HG03159 (cell line): ENCODE measurements around the gene SDR42E2.

ENCODE experiments used
- ATAC-seq: cut with Tn5 transposase; IDR thresholded peaks from one replicate; pipeline ENCODE4 v1.9.1; 2021; ENCODE audit warnings: mild to moderate bottlenecking, moderate library complexity; ENCODE audit not compliant: unreplicated experiment

SDR42E2 gene

DNA sequence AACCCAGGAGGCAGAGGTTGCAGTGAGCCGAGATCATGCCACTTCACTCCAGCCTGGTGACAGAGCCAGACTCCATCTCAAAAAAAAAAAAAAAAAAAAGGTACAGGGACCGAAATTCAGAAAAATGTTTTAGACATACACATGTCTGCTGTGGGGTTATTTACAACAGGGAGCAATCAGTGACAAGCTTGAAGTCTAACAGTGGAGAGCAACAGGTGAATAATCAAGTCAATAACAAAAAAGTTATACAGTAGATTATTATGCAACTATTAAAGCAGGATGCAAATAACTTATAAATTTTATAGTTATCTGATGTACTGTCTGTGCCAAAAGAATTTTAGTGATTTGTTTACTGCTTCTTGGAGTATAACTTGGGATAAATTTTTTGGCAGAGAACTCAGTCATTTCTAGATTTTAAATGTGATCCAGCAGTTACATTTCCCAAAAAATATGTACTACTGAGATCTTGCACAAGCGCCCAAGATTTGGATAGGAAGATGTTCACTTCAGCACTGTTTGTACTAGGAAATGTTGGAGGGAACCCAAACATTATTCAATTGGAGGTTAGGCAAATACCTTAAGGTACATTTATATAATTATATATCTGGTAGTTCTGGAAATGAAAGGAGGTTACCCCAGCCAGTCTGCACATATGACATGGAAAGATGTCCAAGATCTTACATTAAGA, 77.9 kb downstream of the SDR42E2 start:
- ATAC-seq = no peak
